Hippocampal formation (tissue), 2 donors: ENCODE measurements around the gene ADAM10.

Experiments
- DNase-seq, 2 donors: peaks; one replicate each; lab custom pipeline; 2025; lab: John Stamatoyannopoulos, UW

Gene ADAM10

GRCh38 chr15:58551764-58552504 is 197.6 kb downstream of the ADAM10 start:
- peak; percentile 13 to 24 for DNase-seq

- DNase-seq = no peak
Observed at GRCh38 chr15:58551084-58551763, 198.3 kb downstream of the ADAM10 start.

GRCh38 chr15:58549785-58550074 is 199.8 kb downstream of the ADAM10 start:
- no peak for DNase-seq

GRCh38 chr15:58549013-58549784 is 200.3 kb downstream of the ADAM10 start:
- DNase-seq = no peak

GRCh38 chr15:58548308-58549012 is 201.0 kb downstream of the ADAM10 start:
- DNase-seq = no peak

GRCh38 chr15:58547628-58548307 is 201.7 kb downstream of the ADAM10 start:
- DNase-seq = no peak

GRCh38 chr15:58546635-58547627 is 202.6 kb downstream of the ADAM10 start:
- DNase-seq = no peak

- DNase-seq = no peak
Observed at GRCh38 chr15:58546066-58546591, 203.4 kb downstream of the ADAM10 start.

GRCh38 chr15:58545307-58546065 is 204.0 kb downstream of the ADAM10 start:
- no peak for DNase-seq

GRCh38 chr15:58544756-58545155 is 204.8 kb downstream of the ADAM10 start:
- DNase-seq = no peak

- DNase-seq = no peak
Observed at GRCh38 chr15:58543664-58544335, 205.7 kb downstream of the ADAM10 start.

GRCh38 chr15:58541410-58542087 is 208.0 kb downstream of the ADAM10 start:
- DNase-seq = no peak

- no peak for DNase-seq
Observed at GRCh38 chr15:58539548-58539947, 210.0 kb downstream of the ADAM10 start.

- DNase-seq = no peak
Observed at GRCh38 chr15:58538901-58539300, 210.6 kb downstream of the ADAM10 start.
